HG03558 (cell line): Measurements from ENCODE around the gene TP53I11.

Experiments used
- ATAC-seq: cut with Tn5 transposase; IDR thresholded peaks from one replicate; pipeline ENCODE4 v1.9.1; 2021; ENCODE audit warnings: moderate number of reproducible peaks; ENCODE audit not compliant: unreplicated experiment; ENCODE audit errors: extremely low read depth

Gene TP53I11

GRCh38 chr11:44893846-44894617, 56.7 kb downstream of the TP53I11 start:
- no peak for ATAC-seq

DNA sequence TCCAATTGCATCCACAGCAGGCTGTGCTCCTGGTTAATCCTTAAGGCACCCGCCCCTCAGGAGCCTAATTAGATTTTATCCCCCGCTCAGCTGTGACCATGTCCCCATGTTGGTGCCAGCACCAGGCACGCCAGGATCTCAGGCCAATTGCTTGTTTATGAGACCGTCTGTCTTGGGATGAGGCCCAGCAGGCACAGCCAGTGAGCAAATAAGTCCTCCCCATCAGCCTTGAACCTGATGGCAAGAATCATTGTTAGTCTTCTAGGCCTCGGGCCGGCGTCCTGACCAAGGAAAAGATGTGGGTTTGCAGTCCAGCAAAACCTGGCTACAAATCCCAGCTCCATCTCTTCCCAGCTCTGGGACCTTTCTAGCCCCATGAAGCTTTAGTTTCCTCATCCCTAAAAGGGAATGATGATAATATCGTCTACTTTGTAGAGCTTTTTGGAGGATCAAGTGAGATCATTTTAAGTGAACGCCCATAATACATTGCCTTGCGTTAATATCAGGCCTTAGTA, 57.3 kb downstream of the TP53I11 start:
- no peak for ATAC-seq

DNA sequence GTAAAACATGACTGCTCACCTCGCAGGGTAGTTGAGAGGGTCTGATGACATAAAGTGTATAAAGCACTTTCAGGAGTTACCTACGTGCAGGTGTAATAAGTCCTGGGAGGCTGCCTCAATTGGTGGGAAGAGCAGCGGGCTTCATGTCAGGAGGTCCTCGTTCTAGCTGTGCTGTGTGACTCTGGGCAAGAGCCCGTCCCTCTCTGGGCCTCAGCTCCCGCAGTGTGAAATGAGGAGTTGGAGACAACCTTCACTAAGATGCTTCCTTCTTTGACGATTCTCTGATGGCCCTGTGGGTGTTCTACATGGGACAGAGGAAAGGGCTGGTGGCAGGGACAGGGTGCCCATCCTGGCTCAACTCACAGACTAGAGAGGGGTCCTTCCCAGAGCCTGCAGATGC, 57.8 kb downstream of the TP53I11 start:
- ATAC-seq = no peak

- ATAC-seq = no peak
Measured at GRCh38 chr11:44889266-44889665, 61.4 kb downstream of the TP53I11 start.

DNA sequence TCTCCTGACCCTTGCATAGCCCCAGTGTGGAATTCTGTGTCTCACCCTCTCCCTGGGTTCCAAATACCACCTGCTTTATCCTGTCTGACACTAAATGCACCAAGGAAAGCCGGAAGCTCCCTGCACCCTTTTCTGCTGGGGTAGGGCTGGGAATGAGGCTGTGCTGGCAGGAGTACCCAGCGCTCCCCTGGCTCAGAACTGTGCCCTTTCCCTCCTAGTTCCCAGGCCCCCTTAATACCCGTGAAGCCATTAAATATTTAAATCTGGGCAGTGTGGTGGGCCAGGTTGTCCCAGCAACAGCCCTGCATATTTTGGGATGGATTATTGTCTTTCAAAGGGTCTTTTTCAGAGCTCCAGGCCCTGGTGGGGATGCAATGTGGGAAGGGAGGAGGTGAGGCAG, 63.0 kb downstream of the TP53I11 start:
- no peak for ATAC-seq

DNA sequence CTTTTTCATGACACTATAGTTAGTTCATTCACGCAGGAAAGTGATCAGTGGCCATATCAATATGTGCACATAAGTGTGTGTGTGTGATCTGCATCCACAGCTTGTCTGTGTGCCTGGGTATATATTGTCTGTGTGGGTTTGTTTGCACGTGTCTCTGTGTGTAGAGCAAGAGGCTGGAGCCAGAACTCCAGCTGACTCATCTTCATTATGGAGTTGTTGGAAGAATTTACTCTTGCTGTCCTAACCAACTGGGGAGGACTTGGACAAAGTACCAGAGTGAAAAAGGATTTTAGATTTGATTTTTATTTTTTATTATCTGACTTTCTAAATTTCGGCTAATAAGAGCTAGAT, 63.9 kb downstream of the TP53I11 start:
- no peak for ATAC-seq

GRCh38 chr11:44885919-44886789, 64.5 kb downstream of the TP53I11 start:
- no peak for ATAC-seq

DNA sequence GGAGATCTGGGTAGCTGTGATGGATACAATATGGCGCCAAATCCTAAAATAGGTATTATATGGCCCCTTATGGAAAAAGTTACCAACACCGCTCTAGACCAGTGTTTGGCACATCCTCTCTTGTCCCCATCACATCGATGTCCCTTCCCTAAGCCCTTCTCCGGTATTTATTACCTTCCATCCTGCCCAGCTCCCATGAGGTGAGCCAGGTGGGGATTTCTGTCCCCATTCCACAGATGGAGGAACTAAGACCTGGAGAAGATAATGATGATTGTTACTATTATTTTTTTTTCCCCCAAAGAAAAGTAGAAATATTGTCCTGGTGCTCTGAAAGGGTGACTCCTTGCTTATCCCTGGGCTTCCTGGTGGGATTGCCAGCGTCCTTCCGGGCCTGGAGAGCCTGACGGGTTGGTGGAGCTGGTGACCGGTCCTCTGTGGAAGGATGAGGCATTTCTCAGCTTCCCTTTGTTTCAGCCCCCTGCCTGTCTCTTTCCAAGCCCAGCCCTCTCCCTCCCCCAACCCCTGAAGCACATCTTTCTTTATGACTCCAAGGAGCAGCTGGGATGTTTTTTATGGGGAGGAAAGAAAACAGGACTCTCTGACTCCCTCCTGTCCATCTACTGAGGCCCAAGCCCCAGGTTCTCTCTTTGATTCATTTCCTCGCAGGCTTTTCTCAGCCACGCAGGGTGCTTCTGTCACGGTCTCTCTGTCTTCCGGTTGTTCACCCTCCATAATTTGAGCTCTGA, 65.4 kb downstream of the TP53I11 start:
- no peak for ATAC-seq

GRCh38 chr11:44884056-44884455, 66.6 kb downstream of the TP53I11 start:
- no peak for ATAC-seq

DNA sequence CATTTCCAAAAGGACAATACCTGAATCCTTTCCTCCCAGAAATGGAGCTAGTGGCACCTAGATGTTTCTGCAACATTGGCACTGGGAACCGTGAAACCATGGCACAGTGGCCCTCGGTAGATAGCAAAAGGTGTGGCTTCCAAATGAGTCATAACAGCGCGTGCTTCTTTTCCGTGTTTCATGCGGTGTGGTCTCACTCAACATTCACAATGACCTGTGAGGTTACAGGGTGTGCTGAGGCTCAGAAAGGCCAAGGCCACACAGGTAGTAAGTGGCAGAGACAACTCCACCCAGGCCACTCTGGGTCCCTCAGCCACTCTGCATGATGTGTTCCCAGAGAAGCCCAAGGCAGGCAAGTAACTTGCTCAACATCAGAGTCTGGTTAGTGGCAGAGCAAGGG, 67.4 kb downstream of the TP53I11 start:
- no peak for ATAC-seq
